RWPE1 (cell line): ENCODE data around the gene FBXW11.

Source experiments
- CTCF ChIA-PET: fragments of 350-600 bp; sonication (Branson Sonifier 250); formaldehyde crosslinking; extraction: SDS; loops from one replicate; lab custom pipeline; 2021; lab: Yijun Ruan, JAX
- POLR2A ChIA-PET: fragments of 400-600 bp; formaldehyde crosslinking; extraction: SDS; loops from one replicate; lab custom pipeline; 2020; ENCODE audit warnings: antibody characterized with exemption; ENCODE audit not compliant: low non-redundant PET; lab: Yijun Ruan, JAX
- DNase-seq: peaks from one replicate; pipeline ENCODE4 v3.0.0; 2012; ENCODE audit warnings: low spot score
- H3K27ac ChIP-seq: fragments of 450-650 bp; 2 replicates; pipeline ENCODE4 v1.5.1; 2017
- TF ChIP-seq, protein P1 (sequence below): fragments of 450-650 bp; conservative IDR thresholded peaks from 2 replicates; pipeline ENCODE4 v1.5.1; 2017; ENCODE audit warnings: low read depth, mild to moderate bottlenecking

FBXW11 gene

DNA sequence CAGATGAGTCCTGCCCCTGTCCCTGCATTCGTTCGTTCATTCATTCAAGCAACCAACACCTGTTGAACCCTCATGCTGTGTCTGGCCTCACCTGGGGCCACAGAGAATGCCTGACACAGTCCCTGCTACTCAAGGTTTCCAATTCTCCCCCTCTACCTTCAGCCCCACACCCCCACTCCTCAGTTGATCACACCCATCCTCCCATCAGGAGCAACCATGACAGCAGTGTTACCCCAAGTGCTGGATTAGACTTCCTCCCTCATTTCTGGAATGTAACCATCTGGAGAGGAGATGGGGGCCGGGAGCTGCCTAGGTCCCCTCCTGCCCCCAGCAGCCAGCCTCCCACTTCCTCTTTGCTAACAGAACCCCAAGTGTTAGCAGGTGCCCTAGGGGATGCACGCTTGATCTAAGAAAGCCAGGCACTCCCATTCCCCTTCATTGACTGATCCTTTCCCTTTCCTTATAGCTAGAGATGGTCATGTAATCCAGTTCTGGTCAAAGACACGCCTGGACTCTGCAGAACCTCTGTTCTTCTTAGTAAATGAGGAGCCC lies 163.6 kb downstream of the FBXW11 start:
- no peak for DNase-seq
- ChIA-PET POLR2A (interaction anchor here (0.5 kb wide), 1 partner anchor 21 kb away, joined by 4 read pairs; no protein-coding TSS in a partner anchor), CTCF (interaction anchor here (0.6 to 1.2 kb wide), 2 partner anchors 18 to 29 kb away, joined by 3 to 4 read pairs; no protein-coding TSS in a partner anchor)
- TF ChIP-seq, protein P1, sequence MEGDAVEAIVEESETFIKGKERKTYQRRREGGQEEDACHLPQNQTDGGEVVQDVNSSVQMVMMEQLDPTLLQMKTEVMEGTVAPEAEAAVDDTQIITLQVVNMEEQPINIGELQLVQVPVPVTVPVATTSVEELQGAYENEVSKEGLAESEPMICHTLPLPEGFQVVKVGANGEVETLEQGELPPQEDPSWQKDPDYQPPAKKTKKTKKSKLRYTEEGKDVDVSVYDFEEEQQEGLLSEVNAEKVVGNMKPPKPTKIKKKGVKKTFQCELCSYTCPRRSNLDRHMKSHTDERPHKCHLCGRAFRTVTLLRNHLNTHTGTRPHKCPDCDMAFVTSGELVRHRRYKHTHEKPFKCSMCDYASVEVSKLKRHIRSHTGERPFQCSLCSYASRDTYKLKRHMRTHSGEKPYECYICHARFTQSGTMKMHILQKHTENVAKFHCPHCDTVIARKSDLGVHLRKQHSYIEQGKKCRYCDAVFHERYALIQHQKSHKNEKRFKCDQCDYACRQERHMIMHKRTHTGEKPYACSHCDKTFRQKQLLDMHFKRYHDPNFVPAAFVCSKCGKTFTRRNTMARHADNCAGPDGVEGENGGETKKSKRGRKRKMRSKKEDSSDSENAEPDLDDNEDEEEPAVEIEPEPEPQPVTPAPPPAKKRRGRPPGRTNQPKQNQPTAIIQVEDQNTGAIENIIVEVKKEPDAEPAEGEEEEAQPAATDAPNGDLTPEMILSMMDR, result no peak
- H3K27ac ChIP-seq, result no peak overlapping the region

DNA sequence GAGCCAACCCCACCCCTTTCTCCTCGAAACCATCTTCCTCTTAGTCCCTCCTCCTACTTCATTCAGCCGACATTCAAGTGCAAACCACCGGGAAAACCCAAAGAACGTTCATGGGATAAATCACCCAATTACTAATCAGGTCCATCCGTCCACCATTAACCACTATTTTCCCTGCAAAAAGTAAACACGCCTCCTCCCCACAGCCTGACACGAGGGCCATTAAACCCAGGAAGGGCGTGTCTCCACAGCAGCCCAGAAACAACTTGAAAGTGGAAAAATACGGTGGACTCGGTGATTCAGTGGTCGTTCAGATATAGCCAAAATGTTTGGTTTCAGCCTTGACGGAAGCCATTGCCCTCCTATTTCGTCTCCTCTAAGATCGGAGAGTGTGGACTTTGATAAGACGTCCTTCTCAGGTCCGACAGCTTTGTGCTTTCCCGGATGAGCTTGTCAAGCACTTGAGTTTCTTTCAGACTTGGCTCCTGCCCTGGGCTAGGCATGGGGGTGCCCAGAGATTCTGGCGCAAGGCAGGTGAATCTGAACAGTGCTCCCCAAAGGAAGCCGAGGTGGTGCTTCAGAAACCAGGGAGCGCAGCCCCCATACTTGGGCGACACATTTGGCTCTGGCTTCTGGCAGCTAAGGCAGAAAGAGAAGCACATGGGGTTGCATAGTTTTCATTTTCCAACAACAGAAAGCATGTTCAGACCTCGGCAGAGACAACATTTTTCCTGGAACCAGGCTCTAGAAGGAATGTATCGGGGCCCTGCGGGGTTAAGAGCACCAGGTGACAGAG lies 164.3 kb downstream of the FBXW11 start:
- POLR2A ChIA-PET, result interaction anchor here (0.5 kb wide), 1 partner anchor 21 kb away, joined by 4 read pairs; no protein-coding TSS in a partner anchor
- no peak for DNase-seq
- H3K27ac ChIP-seq, result no peak overlapping the region
- TF ChIP-seq, protein P1, result no peak
- CTCF ChIA-PET, result interaction anchor here (0.6 kb wide), 1 partner anchor 30 kb away, joined by 4 read pairs; no protein-coding TSS in a partner anchor

DNA sequence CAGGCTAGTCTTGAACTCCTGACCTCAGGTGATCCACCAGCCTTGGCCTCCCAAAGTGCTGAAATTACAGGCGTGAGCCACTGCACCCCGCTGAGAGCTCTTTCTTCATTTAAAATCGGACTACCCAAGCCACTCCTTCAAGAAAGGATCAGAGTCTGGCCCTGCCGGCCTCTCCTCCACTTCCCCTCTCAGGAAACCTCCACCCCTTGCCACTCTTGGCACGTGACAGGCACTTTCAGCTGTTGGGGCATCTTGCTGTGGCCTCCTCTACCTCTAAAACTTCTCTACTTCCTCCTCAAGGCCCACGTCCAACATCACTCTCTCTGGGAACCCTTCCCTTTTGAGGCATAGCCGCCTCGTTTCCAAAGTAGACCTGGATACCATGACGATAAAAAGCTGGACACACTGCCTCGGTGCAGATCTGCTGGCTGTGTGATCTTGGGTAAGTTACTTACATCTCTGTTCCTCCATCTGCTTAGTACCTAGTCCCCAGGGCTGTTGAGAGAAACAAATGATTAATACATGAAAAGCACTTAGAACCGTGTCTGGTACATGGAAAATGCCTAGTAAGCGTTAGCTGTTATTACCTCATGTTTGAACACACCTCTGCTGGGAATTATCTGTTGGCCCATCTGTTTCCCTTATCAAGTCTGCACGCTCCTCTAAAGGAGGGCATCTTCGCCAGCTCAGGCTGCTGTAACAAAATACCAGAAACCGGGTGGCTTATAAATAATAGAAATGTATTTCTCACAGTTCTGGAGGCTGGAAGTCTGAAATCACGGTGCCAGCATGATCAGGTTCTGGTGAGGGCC lies 165.5 kb downstream of the FBXW11 start:
- TF ChIP-seq, protein P1, result no peak
- H3K27ac ChIP-seq, result no peak overlapping the region
- ChIA-PET POLR2A (no interaction called here), CTCF (interaction anchor here (0.6 to 1.2 kb wide), 2 partner anchors 243 to 348 kb away, joined by 3 to 4 read pairs; no protein-coding TSS in a partner anchor)
- DNase-seq, result no peak

DNA sequence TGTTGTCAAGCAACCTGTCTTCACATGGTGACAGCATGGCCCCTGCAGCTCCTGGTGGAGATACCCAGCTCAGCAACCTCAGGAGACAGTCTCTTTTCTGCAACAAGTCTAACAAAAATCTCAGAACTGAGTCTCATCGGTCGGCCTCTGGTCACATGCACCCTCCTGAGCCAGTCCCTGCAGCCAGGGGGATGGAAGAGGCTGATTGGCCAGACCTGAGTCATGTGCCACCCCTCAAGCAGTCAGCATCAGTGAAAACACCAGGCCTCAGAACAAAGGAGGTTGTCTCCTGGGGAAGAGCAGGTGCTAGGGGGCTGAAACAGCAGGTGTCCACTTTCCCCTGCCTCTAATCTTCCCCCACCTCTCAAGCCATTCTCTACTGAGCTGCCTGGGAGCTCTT lies 166.4 kb downstream of the FBXW11 start:
- POLR2A ChIA-PET, result no interaction called here
- CTCF ChIA-PET, result interaction anchor here (0.6 to 1.2 kb wide), 4 partner anchors 31 to 421 kb away, joined by 3 to 5 read pairs (median 4); partner anchors contain the start of gene FGF18
- DNase-seq, result no peak
- TF ChIP-seq, protein P1, result no peak
- H3K27ac ChIP-seq, result no peak overlapping the region

GRCh38 chr5:171839112-171839511 lies 167.3 kb downstream of the FBXW11 start:
- TF ChIP-seq, protein P1, result no peak
- POLR2A ChIA-PET, result no interaction called here
- CTCF ChIA-PET, result interaction anchor here (0.8 kb wide), 1 partner anchor 227 kb away, joined by 4 read pairs; no protein-coding TSS in a partner anchor
- no peak overlapping the region for H3K27ac ChIP-seq
- DNase-seq, result no peak

DNA sequence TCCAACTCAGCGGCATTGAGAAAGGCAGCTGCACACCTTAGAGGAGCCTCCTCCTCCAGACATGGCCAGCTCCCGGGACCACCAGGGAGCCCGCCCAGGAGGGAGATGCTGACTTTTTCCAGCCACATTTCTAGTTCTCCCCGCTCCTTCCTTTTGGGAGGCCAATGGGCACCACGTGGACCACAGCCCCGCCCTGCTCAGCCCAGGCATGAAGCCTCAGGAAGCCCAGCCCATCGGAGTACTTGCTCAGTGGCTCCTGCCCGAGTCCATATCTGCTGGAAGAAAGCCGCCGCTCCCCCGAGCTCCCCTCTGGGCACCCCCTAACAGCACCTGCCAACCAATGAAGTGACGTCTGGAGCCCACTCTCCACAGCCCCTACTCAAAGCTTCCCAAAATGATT lies 168.4 kb downstream of the FBXW11 start:
- no peak overlapping the region for H3K27ac ChIP-seq
- TF ChIP-seq, protein P1, result no peak
- ChIA-PET POLR2A (no interaction called here), CTCF (interaction anchor here (0.6 to 1.3 kb wide), 5 partner anchors 15 to 1272 kb away, joined by 3 to 5 read pairs (median 3); no protein-coding TSS in a partner anchor)
- no peak for DNase-seq
